K562 (cell line): ENCODE data around the gene DGCR8. TPM values are rescaled to one million over a fixed set of nuclear protein-coding genes. Genes with fewer than 3 reads are reported as not detected.

Experiments
- ARID3A ChIP-seq: IDR thresholded peaks from 2 replicates; pipeline ENCODE4 v1.6.1; 2012; ENCODE audit warnings: low read depth, low read length, improper control_type of control experiment, borderline replicate concordance
- BRD9 ChIP-seq: fragments of 450-650 bp; IDR thresholded peaks from 2 replicates; pipeline ENCODE4 v1.6.1; 2018; ENCODE audit warnings: low read depth; ENCODE audit not compliant: partially characterized antibody
- CHCHD3 ChIP-seq: fragments of 250-450 bp; sonication (Bioruptor Pico); IDR thresholded peaks from 2 replicates; pipeline ENCODE4 v2.1.2; 2022; ENCODE audit warnings: mild to moderate bottlenecking
- E2F6 ChIP-seq, 2 experiments: IDR thresholded peaks; 2 replicates each; pipeline ENCODE4 v1.6.1; 2011; ENCODE audit warnings: borderline replicate concordance in 1 of 2, control low read depth in 1 of 2, low read depth in 1 of 2, low read length in 1 of 2, mild to moderate bottlenecking in 1 of 2, mixed read lengths in 1 of 2, moderate library complexity in 1 of 2; ENCODE audit not compliant: insufficient read depth in 1 of 2, insufficient read length in 1 of 2, poor library complexity in 1 of 2, severe bottlenecking in 1 of 2; ENCODE audit errors: extremely low read depth in 1 of 2
- HCFC1 ChIP-seq: IDR thresholded peaks from 2 replicates; pipeline ENCODE4 v1.6.1; 2012; ENCODE audit warnings: low read depth, low read length, improper control_type of control experiment
- HDAC8 ChIP-seq: fragments of 450-650 bp; IDR thresholded peaks from 2 replicates; pipeline ENCODE4 v1.6.1; 2016; ENCODE audit warnings: mild to moderate bottlenecking, missing genetic modification characterization, moderate library complexity, missing compliant biosample characterization
- IRF1 ChIP-seq: sonication (generic); formaldehyde crosslinking; IDR thresholded peaks from 2 replicates; pipeline ENCODE4 v1.8.0; 2022; ENCODE audit warnings: missing genetic modification reagents, mild to moderate bottlenecking, borderline replicate concordance
- JUNB ChIP-seq: fragments of 450-650 bp; formaldehyde crosslinking; conservative IDR thresholded peaks from 2 replicates; pipeline ENCODE4 v1.4.0; 2020; ENCODE audit warnings: mild to moderate bottlenecking
- JUND ChIP-seq, 2 experiments: IDR thresholded peaks; 2 replicates in 1 of 2; 3 replicates in 1 of 2; pipeline ENCODE4 v1.6.1; 2011; ENCODE audit warnings: borderline replicate concordance in 2 of 2, low read depth in 2 of 2, low read length in 2 of 2, improper control_type of control experiment in 1 of 2, missing biosample characterization in 1 of 2, missing genetic modification characterization in 1 of 2, missing genetic modification reagents in 1 of 2
- KAT7 ChIP-seq: sonication (generic); formaldehyde crosslinking; IDR thresholded peaks from 2 replicates; pipeline ENCODE4 v1.8.0; 2022; ENCODE audit warnings: missing genetic modification reagents, mild to moderate bottlenecking, borderline replicate concordance
- NFATC3 ChIP-seq: fragments of 450-650 bp; IDR thresholded peaks from 2 replicates; pipeline ENCODE4 v1.6.1; 2017; ENCODE audit warnings: mild to moderate bottlenecking
- NRF1 ChIP-seq, 2 experiments: fragments of 450-650 bp; IDR thresholded peaks in 1 of 2; conservative IDR thresholded peaks in 1 of 2; 2 replicates each; pipeline ENCODE4 v1.6.1; 2014; ENCODE audit warnings: mild to moderate bottlenecking in 2 of 2
- PHF20 ChIP-seq: fragments of 450-650 bp; IDR thresholded peaks from 2 replicates; pipeline ENCODE4 v1.6.1; 2018; ENCODE audit not compliant: partially characterized antibody
- RB1 ChIP-seq: fragments of 450-650 bp; IDR thresholded peaks from 2 replicates; pipeline ENCODE4 v1.6.1; 2017; ENCODE audit warnings: low read depth, mild to moderate bottlenecking
- SETDB1 ChIP-seq: IDR thresholded peaks from one replicate; pipeline ENCODE4 v1.6.1; 2012; ENCODE audit warnings: low read length, control low read depth, inconsistent platforms
- TARDBP ChIP-seq: fragments of 450-650 bp; IDR thresholded peaks from 2 replicates; pipeline ENCODE4 v1.6.1; 2016
- ZBTB17 ChIP-seq: fragments of 450-650 bp; formaldehyde crosslinking; IDR thresholded peaks from 2 replicates; pipeline ENCODE4 v1.4.0; 2020; ENCODE audit warnings: mild to moderate bottlenecking
- ZFP36 ChIP-seq: fragments of 150-350 bp; IDR thresholded peaks from 2 replicates; pipeline ENCODE4 v1.6.1; 2018; ENCODE audit warnings: low read length, low read depth; ENCODE audit not compliant: partially characterized antibody
- ZNF124 ChIP-seq: sonication (generic); formaldehyde crosslinking; IDR thresholded peaks from 2 replicates; pipeline ENCODE4 v1.8.1; 2022; ENCODE audit warnings: missing genetic modification reagents
- ZNF586 ChIP-seq: fragments of 450-650 bp; formaldehyde crosslinking; conservative IDR thresholded peaks from 2 replicates; pipeline ENCODE4 v1.4.0; 2020; ENCODE audit warnings: mild to moderate bottlenecking, moderate library complexity
- polyA plus RNA-seq, 8 experiments: library from polyadenylated mRNA; depleted of rRNA in 4 of 8; stranded (reverse) in 5 of 8; unstranded in 3 of 8; fragments of >200 nt; fragmentation: Nextera tagmentation in 2 of 8; fragmentation: Illumina TruSeq in 1 of 8; extraction: Ambion mirVana in 2 of 8; extraction: Trizol in 1 of 8; gene quantifications; 2 replicates each; pipeline versions ENCODE4 v1.2.1 to v1.2.3, GENCODE V29; 2011 to 2014; ENCODE audit warnings: inconsistent platforms in 1 of 8, missing spikeins in 1 of 8
- total RNA-seq, 7 experiments: library from RNA; depleted of rRNA in 6 of 7; stranded (reverse); fragments of >200 nt in 6 of 7; fragmentation: Illumina TruSeq in 2 of 7; extraction: Trizol in 2 of 7; gene quantifications; 2 replicates each; pipeline versions ENCODE4 v1.2.1 to v1.2.3, GENCODE V29; 2011 to 2021; ENCODE audit warnings: low replicate concordance in 1 of 7

Gene DGCR8
- total and polyA plus RNA-seq, 9 of the 15 experiments (the other 6 are each of a cell fraction or from before 2014, with no cell fraction given) = 5.9 to 144 (median 80.1) TPM

DNA sequence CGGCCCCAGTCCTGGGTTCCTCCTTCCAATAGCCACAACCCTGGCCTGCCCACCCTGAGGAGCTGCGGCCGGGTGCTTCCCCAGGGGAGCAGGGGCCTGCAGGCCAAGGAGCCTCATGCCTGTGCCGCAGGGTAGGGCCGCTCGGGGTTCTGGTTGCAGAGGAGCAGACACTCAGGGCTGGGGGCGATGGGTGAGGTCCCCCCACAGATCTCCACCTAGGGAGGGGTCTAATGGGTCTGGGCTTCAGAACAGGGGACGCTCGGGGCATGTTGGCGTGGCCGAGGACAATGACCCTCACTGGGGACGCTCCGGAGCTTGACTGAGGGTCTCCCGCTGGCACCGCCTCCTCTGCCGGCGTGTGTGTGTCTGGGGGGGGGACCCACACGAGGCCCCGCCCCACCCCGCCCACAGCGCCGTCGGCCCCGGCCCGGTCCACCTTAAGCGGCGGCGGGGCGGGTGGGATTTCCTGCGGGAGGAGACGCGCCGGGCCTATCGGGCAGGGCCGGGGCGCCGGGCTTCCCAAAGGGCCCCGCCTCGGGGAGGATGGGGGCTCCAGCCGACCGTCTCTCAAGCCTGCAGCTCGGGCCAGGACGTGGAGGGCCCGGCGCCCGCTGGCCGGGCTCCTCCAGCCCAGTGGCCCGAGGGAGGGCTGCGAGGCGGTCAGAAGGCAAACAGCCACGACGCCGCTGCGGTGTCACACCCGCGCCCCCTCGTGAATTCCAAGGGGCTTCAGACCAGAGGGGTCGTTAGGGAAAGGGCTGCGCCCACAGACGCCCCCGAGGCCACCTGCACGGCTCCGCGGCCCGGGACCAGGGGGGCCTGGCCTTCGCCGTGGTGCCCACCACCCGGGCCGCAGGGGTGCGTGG lies 50.9 kb downstream of the DGCR8 start (continued):
- TF ChIP-seq JUND (IDR thresholded peaks at IDR 0.05; ENCODE audit: borderline replicate concordance, low read depth, low read length) (peak; percentile 63), JUND (tag; IDR thresholded peaks at IDR 0.05; ENCODE audit: borderline replicate concordance, low read depth, low read length) (no peak), HCFC1 (peak; percentile 40), ZBTB17 (CRISPR knock-in tag) (0 out of 2 replicates have a peak, but pooled peaks have one; percentile 29), ZFP36 (no peak), HDAC8 (tag) (peak; percentile 79; the same call in 1 of the 2 replicates), RB1 (peak; percentile 71), TARDBP (peak; percentile 90), CHCHD3 (0 out of 2 replicates have a peak, but pooled peaks have one; percentile 48), BRD9 (no peak), SETDB1 (no peak), NFATC3 (no peak), ARID3A (no peak), PHF20 (peak; percentile 66), ZNF586 (no peak), KAT7 (CRISPR knock-in tag) (no peak), ZNF124 (no peak), IRF1 (CRISPR knock-in tag) (no peak), NRF1 (conservative IDR thresholded peaks at IDR 0.05 in 1 of 2, IDR thresholded peaks at IDR 0.05 in 1 of 2) (peak; percentile 49 to 61; a peak in 2 of 4 replicates), JUNB (no peak), E2F6 (IDR thresholded peaks at IDR 0.05; ENCODE audit: borderline replicate concordance in 1 of 2, extremely low read depth in 1 of 2, insufficient read depth in 1 of 2, insufficient read length in 1 of 2, low read depth in 1 of 2, low read length in 1 of 2, poor library complexity in 1 of 2, severe bottlenecking in 1 of 2) (peak; percentile 35 to 53)
